NCI-H82 treated with DMSO at 0.1 percent for 48 hours (cell line): ENCODE measurements around the gene TRMT61B.

Experiments used
- DNase-seq: peaks from one replicate; lab custom pipeline; 2025; ENCODE audit not compliant: unreplicated experiment; lab: John Stamatoyannopoulos, UW

TRMT61B gene

DNA sequence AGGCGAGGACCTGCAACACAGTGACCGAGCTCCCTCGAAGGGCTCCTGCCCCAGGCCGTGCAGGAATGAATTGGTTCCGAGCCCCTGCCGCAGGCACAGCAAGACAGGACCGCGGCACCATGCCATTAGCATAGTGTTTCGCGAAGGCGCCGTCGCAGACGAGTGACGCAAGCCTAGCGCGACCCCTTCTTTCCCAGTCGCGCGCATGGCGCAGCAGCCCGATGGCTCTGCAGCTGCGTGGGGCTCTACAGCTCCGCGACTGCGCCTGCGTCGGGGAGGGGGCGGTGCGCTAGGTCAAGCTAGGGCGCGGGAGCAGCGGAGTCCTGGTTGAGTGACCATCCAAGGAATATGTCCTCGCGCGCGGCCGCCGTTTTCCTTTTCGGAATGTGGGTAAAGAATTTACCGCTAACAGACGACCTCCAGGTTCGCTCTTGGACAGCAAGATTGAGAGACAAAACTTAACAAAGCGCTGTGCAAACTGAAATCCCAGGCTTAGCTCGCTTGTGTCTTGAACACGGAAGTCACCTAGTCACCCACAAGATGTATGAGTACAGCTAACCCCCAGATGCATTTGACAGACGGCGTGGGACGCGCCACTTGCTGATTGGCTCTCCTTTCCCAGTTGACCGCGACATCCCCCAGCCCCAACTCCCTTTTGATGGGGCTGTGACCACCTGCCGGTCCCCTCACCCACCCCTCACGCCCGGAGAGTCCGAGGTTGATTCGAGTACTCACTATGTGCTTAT lies at the start of gene TRMT61B:
Gene TRMT61B, minus strand, starts transcription at position 164 of the 746 bp plus-strand sequence. Its CDS starts 32 bp downstream, at position 132.
- DNase-seq, result peak; percentile 90

- DNase-seq, result no peak
These were observed 45.8 kb upstream of the TRMT61B start for GRCh38 chr2:28915939-28916338.

DNA sequence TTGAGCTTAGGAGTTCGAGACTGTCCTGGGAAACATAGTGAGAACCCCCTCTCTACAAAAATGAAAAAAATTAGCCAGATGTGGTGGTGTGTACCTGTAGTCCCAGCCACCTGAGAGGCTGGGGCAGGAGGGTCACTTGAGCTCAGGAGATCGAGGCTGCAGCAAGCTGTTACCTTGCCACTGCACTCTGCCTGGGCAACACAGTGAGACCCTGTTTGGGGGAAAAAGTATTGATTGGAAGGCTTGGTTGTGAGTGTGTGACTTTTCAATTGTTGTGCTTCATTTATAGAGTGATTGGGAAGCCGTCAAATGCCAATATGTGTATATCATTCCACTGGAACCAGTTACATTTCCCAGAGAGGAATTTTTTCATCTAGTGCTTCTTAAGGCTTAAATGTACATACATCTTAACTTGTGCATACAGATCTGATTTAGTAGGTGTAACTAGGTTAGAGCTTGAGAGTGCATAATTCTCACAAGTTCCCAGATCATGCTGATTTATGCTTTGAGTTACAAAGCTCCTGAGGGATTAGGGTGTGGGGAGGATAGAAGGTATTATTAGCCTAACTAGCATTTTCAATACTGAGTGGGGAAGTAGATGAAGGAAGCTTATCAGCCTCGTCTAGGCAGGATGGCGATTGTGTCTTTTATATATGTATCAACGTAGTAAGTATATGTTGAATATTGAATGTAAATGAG lies 39.7 kb upstream of the TRMT61B start:
- DNase-seq, result peak; percentile 61

GRCh38 chr2:28908172-28908571 lies 38.1 kb upstream of the TRMT61B start:
- no peak for DNase-seq

- no peak for DNase-seq
These were observed 36.7 kb upstream of the TRMT61B start for GRCh38 chr2:28906821-28907220.

DNA sequence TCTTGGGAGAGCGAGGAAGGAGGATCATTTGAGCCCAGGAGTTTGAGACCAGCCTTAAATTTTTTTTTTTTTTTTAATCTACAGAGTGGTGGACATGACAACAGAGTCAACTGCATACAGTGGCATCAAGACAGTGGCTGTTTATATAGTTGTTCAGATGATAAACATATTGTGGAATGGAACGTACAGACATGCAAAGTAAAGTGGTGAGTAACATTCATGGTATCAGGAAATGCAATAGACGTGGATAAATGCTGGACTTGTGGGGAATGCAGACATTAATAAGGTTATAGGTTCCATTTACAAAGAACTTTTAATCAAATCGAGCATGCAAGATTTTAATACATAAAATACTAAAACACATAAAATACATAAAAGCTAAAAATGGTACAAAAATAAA lies 36.3 kb upstream of the TRMT61B start:
- no peak for DNase-seq

DNA sequence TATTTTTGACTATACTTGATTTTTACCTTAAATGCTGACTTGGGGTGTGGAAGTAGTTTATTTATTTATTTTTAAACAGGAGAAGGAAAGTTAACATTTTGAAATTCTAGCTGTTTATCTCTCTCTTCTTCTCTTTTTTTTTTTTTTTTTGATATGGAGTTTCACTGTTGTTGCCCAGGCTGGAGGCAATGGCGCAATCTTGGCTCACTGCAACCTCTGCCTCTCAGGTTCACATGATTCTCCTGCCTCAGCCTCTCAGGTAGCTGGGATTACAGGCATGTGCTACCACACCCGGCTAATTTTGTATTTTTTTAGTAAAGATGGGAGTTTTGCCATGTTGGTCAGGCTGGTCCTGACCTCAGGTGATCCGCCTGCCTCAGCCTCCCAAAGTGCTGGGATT lies 35.4 kb upstream of the TRMT61B start:
- no peak for DNase-seq

DNA sequence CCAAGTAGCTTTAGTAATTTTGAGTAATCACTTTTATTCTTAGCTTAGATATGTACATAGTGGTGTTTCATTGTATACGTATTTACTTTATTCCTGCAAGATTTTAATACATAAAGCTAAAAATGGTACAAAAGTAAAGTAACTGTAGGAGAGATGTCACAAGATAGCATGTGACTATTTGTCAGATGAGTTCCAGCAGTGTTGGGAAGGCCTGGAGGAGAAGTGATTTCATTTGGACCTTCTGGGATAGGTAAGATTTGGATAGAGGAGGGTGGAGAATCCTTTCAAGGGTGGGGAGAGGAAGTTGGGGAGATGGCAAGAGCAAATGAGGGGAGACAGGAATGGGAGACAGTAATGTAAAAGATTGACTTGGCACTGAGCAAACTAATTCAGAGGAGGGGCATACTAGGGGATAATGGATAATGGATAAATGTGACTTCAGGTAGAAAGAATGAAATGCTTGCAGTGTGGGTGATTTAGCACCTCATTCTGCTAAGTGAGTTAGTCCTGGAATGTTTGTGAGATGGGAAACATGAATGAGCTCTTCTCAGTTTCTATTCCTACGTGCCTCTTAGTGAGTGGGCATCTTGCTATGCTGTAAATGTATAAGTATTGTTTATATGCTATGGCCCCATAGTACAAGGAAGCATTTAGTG lies 34.8 kb upstream of the TRMT61B start:
- DNase-seq, result no peak

DNA sequence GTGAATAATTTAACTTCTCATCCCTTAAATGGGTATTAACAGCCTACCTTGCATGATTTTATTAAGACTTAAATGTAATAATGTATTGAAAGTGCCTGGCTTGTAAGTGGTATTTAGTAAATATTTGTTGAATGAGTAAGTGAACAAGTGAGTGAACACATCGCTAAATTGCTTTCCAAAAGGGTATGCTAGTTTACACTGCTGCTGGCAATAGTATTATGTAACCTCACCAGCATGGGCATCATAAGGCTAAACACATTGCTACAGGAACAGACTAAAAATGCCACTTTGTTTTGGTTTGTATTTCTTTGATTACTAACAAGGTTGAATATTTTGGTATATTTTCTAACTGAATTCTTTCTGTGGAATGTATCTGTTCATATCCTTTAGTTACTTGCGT lies 34.2 kb upstream of the TRMT61B start:
- no peak for DNase-seq

- DNase-seq, result no peak
These were observed 32.5 kb upstream of the TRMT61B start for GRCh38 chr2:28902584-28902983.

GRCh38 chr2:28901841-28902240 lies 31.7 kb upstream of the TRMT61B start:
- no peak for DNase-seq

DNA sequence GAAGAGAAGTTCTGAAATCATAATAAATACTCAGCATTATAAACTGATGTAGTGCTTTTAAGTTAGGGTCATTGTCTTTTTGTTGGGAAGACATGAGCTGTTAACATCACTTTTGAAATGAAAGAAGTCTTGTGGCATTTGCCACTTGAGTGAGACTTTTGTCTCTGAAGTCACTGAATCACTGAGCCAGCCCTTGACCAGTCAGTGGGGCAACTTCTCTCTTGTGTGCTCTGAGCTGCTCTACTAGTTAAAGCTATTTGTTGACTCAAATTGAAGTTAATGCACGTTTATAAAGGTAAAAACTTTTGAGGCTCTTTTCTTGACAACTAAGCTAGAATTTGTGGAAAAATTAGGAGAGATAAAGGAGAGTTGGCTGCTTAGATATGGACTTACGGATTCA lies 31.1 kb upstream of the TRMT61B start:
- DNase-seq, result no peak

- no peak for DNase-seq
These were observed 27.9 kb upstream of the TRMT61B start for GRCh38 chr2:28898048-28898447.

DNA sequence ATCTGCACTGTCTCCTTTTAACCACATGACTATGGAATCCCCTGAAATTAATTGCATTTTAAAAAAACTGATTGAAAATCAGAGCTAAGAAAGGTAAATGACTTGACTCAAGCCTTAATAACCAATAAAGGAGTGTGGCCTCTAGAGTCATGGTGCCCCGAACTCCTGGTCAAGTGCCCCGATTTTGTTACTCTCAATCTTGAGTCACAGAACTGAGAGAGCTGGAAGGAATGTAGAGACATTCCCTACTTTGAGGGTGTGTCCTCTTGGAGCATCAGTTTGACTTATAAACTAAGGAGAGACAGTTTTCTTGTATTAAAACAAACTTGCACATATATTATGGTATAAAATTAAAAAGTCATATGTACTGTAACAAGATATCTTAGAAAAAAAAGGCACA lies 26.8 kb upstream of the TRMT61B start:
- no peak for DNase-seq

DNA sequence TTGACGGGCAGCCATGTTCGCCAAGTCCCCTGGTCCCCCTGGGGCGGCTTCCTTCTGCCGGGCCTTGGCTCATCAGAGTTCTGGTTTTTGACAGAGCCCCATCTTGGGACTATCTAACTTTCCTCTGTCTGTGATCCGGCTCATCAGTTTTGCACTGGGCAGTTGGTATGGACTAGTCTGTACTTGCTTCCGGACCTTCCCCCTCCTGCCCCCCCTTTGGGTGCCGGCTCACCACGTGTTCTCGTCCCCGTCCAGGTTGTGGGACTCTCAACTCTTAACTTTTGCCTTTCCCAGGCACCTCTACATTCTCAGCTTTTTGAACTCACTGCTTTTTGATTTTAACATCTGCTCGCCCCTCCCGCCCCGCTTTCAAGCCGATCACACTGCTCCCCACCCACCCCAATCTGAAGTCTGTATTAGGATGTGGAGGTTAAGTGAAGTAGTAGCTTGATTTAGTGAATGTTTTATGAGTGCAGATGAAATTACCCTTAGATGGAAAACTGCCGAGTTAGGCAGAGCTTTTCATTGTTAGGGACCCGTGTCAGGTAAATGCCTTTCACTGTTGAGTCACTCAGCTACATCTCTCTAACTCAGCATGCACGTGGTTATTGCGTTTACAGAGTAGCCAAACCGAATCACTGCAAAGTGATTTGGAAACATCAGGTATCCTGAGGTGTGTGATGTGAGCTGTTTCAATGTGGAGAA lies 25.2 kb upstream of the TRMT61B start:
- no peak for DNase-seq

DNA sequence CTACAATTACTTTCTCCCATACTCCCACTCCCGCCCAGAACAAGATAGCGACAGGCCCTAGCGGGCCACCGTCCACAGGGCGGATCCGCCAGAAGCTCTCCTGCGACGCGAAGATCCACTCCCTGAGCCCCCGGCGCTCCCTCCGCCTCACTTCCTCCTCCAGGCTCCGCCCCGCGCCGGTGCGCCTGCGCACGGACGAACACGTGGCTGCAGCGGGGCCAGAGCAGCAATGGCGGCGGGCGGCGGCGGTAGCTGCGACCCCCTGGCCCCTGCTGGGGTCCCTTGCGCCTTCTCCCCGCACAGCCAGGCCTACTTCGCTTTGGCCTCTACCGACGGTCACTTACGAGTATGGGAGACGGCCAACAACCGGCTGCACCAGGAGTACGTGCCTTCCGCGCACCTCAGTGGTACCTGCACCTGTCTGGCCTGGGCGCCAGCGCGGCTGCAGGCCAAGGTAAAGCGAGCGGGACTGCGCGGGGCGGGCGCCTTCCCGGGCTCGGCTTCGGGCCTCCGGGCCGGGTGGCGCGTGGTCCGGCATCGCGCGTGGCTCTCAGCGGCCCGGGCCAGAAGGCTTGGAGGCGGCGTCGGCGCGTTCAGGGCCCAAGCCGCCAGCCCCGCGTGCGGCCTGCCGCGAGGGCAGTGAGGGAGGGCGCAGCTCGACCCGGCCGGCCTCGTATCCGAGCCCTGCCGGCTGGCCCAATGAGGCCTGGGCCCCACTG lies 24.5 kb upstream of the TRMT61B start, which contains the start of gene WDR43:
Gene WDR43, plus strand, starts transcription at position 198 of the 719 bp plus-strand sequence. Its CDS starts 32 bp downstream, at position 230.
- DNase-seq, result peak; percentile 97

- DNase-seq, result no peak
These were observed 23.4 kb upstream of the TRMT61B start for GRCh38 chr2:28893488-28893887.

DNA sequence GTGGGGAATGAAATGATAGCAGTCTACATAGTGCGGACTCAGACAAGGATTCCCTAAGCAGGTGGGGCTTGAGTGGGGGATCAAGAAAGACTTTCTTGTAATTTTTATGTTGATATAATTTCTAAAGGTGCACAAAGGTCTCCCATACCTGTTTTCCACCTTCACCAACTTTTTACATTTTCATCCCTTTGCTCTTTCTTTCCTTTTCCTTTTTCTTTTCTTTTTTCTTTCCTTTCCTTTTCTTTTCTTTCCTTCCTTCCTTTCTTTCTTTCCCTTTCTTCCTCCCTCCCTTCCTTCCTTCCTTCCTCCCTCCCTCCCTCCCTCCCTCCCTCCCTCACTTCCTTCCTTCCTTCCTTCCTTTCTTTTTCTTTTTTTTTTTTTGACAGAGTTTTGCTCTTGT lies 10.1 kb upstream of the TRMT61B start:
- DNase-seq, result no peak

DNA sequence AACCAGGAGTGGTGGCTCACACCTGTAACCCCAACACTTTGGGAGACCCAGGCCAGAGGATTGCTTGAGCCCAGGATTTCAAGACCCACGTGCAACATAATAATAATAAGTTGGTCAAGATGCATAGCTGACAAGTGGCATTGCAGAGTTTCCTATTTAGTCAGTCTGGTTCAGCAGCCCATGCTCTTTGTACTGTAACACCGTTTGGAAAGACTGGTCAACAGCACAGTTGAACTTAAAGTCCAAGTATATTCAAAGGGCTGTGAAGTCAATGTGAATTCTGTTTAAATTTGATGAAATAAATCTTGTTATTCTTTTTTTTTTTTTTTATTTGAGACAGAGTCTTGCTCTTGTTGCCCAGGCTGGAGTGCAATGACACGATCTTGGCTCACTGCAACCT lies 1.5 kb upstream of the TRMT61B start:
- DNase-seq, result no peak

DNA sequence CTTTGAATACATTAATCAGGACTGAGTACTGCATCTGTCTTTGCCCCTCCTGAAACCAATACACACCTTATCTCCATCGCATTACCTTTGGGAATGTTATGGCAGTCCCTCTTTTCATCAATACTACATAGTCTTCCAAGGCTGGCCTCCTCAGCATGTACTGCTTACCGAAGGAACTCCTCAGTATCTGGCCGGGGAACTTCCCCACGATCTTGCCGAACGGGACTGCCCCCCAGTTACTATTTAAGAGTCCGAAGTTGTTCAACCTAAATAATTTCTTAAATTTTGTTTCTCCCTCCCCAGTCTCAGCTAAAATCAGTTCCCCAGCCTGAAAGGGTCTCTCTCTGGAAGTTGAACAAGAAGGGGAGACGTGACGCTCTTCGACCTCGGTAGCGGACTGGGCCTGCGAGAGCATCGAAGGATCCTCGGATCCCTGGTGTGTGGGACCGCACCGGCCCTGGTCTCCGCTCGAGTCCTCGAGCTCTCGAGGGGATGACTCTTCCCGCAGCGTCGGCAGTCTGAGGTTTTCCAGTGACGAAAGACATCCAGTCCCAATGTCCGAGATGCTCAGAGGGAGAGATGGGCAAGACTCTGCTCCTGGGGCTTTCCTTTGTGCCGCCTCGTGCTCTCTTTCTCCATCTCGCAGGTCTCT lies 489 bp downstream of the TRMT61B start:
- DNase-seq, result no peak
